CD8-positive, alpha-beta memory T cell (primary cell): ENCODE data around the gene ZNF248. TPM values are rescaled to one million over a fixed set of nuclear protein-coding genes. Genes with fewer than 3 reads are reported as not detected.

ENCODE experiments used
- CTCF ChIA-PET: fragments of 350-600 bp; sonication (Branson Sonifier 250); formaldehyde crosslinking; loops from one replicate; lab custom pipeline; 2021; ENCODE audit warnings: antibody characterized with exemption; lab: Charles Lee
- POLR2A ChIA-PET: fragments of 350-600 bp; sonication (Branson Sonifier 250); formaldehyde crosslinking; loops from one replicate; lab custom pipeline; 2021; ENCODE audit warnings: antibody characterized with exemption; lab: Charles Lee
- DNase-seq, 5 donors: peaks; one replicate each; pipeline versions ENCODE4 v3.0.0 to v3.0.0-alpha.2; 2020 to 2022; ENCODE audit warnings: mixed read lengths in 1 of 5
- H3K27ac ChIP-seq: one replicate; pipeline ENCODE4 v1.7.0; 2013; ENCODE audit warnings: low read depth, mild to moderate bottlenecking, low read length, moderate library complexity
- H3K27me3 ChIP-seq: 2 replicates; pipeline ENCODE4 v1.7.0; 2013; ENCODE audit warnings: low read length, mild to moderate bottlenecking; ENCODE audit not compliant: insufficient read depth, poor library complexity, severe bottlenecking
- H3K36me3 ChIP-seq: 2 replicates; pipeline ENCODE4 v1.7.0; 2013; ENCODE audit warnings: mild to moderate bottlenecking, low read length, moderate library complexity; ENCODE audit not compliant: insufficient read depth
- H3K4me1 ChIP-seq: 2 replicates; pipeline ENCODE4 v1.7.0; 2013; ENCODE audit warnings: mild to moderate bottlenecking, low read length, moderate library complexity; ENCODE audit not compliant: insufficient read depth
- H3K4me3 ChIP-seq: 2 replicates; pipeline ENCODE4 v1.7.0; 2013; ENCODE audit warnings: mild to moderate bottlenecking, low read length
- H3K9me3 ChIP-seq: 2 replicates; pipeline ENCODE4 v1.7.0; 2013; ENCODE audit warnings: mild to moderate bottlenecking, low read length
- H3K27ac Mint-ChIP-seq, 8 donors: one replicate each; pipeline ENCODE4 v1.8.0; 2020 to 2021; ENCODE audit warnings: mixed read lengths in 8 of 8, mild to moderate bottlenecking in 6 of 8, inconsistent platforms in 3 of 8, moderate library complexity in 3 of 8
- H3K27me3 Mint-ChIP-seq, 2 donors: one replicate each; pipeline ENCODE4 v1.8.0; 2020 to 2021; ENCODE audit warnings: mixed read lengths in 2 of 2, mild to moderate bottlenecking in 1 of 2, moderate library complexity in 1 of 2
- H3K36me3 Mint-ChIP-seq, 3 donors: one replicate each; pipeline ENCODE4 v1.8.0; 2020 to 2021; ENCODE audit warnings: mixed read lengths in 3 of 3, inconsistent platforms in 1 of 3, mild to moderate bottlenecking in 1 of 3
- H3K4me1 Mint-ChIP-seq, 3 donors: one replicate each; pipeline ENCODE4 v1.8.0; 2020 to 2021; ENCODE audit warnings: mixed read lengths in 3 of 3, inconsistent platforms in 1 of 3, mild to moderate bottlenecking in 1 of 3
- H3K4me3 Mint-ChIP-seq, 7 donors: one replicate each; pipeline ENCODE4 v1.8.0; 2020 to 2021; ENCODE audit warnings: mixed read lengths in 7 of 7, mild to moderate bottlenecking in 6 of 7, moderate library complexity in 4 of 7, inconsistent platforms in 2 of 7
- H3K9me3 Mint-ChIP-seq, 5 donors: one replicate each; pipeline ENCODE4 v1.8.0; 2020 to 2022; ENCODE audit warnings: mixed read lengths in 5 of 5, mild to moderate bottlenecking in 3 of 5, moderate library complexity in 2 of 5, inconsistent platforms in 1 of 5
- polyA plus RNA-seq: library from polyadenylated mRNA; unstranded; fragments of 300-500 nt; fragmentation: Illumina TruSeq; gene quantifications from one replicate; pipeline ENCODE4 v1.2.3, GENCODE V29; 2021
- total RNA-seq, 2 experiments: library from RNA; stranded (reverse); gene quantifications; one replicate each; pipeline ENCODE4 v1.2.3, GENCODE V29; 2021

ZNF248 gene
- total and polyA plus RNA-seq, 3 experiments from 2014 or later = 5.8 to 6.8 (median 6.0) TPM

- peaks cover 0 to 2% (median 0%) of the 10 kb centered on the region in 5 donors for H3K9me3 Mint-ChIP-seq
- H3K4me1 Mint-ChIP-seq = peaks cover 42 to 58% (median 48%) of the 10 kb centered on the region in 3 donors
- peak overlapping the region; percentile 86 to 98 (median 96) for H3K4me3 Mint-ChIP-seq
- ChIA-PET POLR2A (interaction anchor here (0.7 to 2.6 kb wide), 4 partner anchors 119 to 546 kb away, joined by 3 to 10 read pairs (median 5); partner anchors contain the start of gene ZNF33A), CTCF (interaction anchor here (1.1 to 1.4 kb wide), 2 partner anchors 118 to 120 kb away, joined by 4 read pairs; partner anchors contain the start of gene ZNF25)
- H3K4me1 ChIP-seq = peaks cover 19% of the 10 kb centered on the region
- peak overlapping the region; percentile 93 to 100 (median 96) for H3K27ac Mint-ChIP-seq
- H3K27me3 Mint-ChIP-seq = peaks cover 0 to 3% of the 10 kb centered on the region in 2 donors
- DNase-seq = peak in 4 of 5 donors; percentile 1 to 49 (median 12)
- H3K27ac ChIP-seq = peak overlapping the region; percentile 98
- H3K36me3 ChIP-seq = no peaks in the 10 kb centered on the region
- peaks cover 6 to 29% (median 12%) of the 10 kb centered on the region in 3 donors for H3K36me3 Mint-ChIP-seq
- no peaks in the 10 kb centered on the region for H3K9me3 ChIP-seq
- no peaks in the 10 kb centered on the region for H3K27me3 ChIP-seq
- H3K4me3 ChIP-seq = peak overlapping the region; percentile 93
Observed at GRCh38 chr10:37856881-37857286, 526 bp downstream of the ZNF248 start.

- DNase-seq = no peak
- Mint-ChIP-seq H3K4me3 (peak overlapping the region; percentile 39 to 76 (median 48)), H3K9me3 (peaks cover 0 to 2% (median 0%) of the 10 kb centered on the region in 5 donors), H3K27ac (peak overlapping the region in 5 of 8 donors; percentile 12 to 56 (median 48)), H3K4me1 (peaks cover 45 to 62% (median 53%) of the 10 kb centered on the region in 3 donors), H3K27me3 (peaks cover 0 to 3% of the 10 kb centered on the region in 2 donors), H3K36me3 (peaks cover 10 to 34% (median 12%) of the 10 kb centered on the region in 3 donors)
- H3K4me1 ChIP-seq = peaks cover 19% of the 10 kb centered on the region
- no peaks in the 10 kb centered on the region for H3K9me3 ChIP-seq
- ChIA-PET POLR2A (no interaction called here), CTCF (no interaction called here)
- H3K27ac ChIP-seq = no peak overlapping the region
- H3K36me3 ChIP-seq = no peaks in the 10 kb centered on the region
- no peak overlapping the region for H3K4me3 ChIP-seq
- no peaks in the 10 kb centered on the region for H3K27me3 ChIP-seq
Observed at GRCh38 chr10:37855636-37856035, 1.8 kb downstream of the ZNF248 start.

- no peak for DNase-seq
- ChIA-PET CTCF (no interaction called here), POLR2A (no interaction called here)
- H3K36me3 Mint-ChIP-seq = peaks cover 10 to 34% (median 12%) of the 10 kb centered on the region in 3 donors
- H3K9me3 Mint-ChIP-seq = peaks cover 0 to 2% (median 0%) of the 10 kb centered on the region in 5 donors
- no peaks in the 10 kb centered on the region for H3K36me3 ChIP-seq
- no peak overlapping the region for H3K4me3 ChIP-seq
- peaks cover 45 to 68% (median 53%) of the 10 kb centered on the region in 3 donors for H3K4me1 Mint-ChIP-seq
- no peaks in the 10 kb centered on the region for H3K9me3 ChIP-seq
- no peaks in the 10 kb centered on the region for H3K27me3 ChIP-seq
- peaks cover 19% of the 10 kb centered on the region for H3K4me1 ChIP-seq
- no peak overlapping the region for H3K27ac ChIP-seq
- H3K27ac Mint-ChIP-seq = peak overlapping the region in 2 of 8 donors; percentile 18 to 69
- peaks cover 0 to 3% of the 10 kb centered on the region in 2 donors for H3K27me3 Mint-ChIP-seq
- peak overlapping the region in 2 of 7 donors; percentile 16 to 76 for H3K4me3 Mint-ChIP-seq
Observed at GRCh38 chr10:37854626-37855025, 2.8 kb downstream of the ZNF248 start.

- CTCF ChIA-PET = no interaction called here
- Mint-ChIP-seq H3K36me3 (peaks cover 28 to 68% (median 62%) of the 10 kb centered on the region in 3 donors), H3K27me3 (no peaks in the 10 kb centered on the region), H3K4me3 (no peak overlapping the region), H3K9me3 (peaks cover 3 to 16% (median 8%) of the 10 kb centered on the region in 5 donors), H3K4me1 (peaks cover 14 to 23% (median 15%) of the 10 kb centered on the region in 3 donors), H3K27ac (peak overlapping the region in 1 of 8 donors; percentile 46)
- Histone ChIP-seq H3K4me1 (no peaks in the 10 kb centered on the region), H3K27me3 (no peaks in the 10 kb centered on the region), H3K27ac (no peak overlapping the region), H3K4me3 (no peak overlapping the region), H3K36me3 (no peaks in the 10 kb centered on the region), H3K9me3 (no peaks in the 10 kb centered on the region)
- no peak for DNase-seq
- POLR2A ChIA-PET = no interaction called here
Observed at GRCh38 chr10:37844644-37845043, 12.8 kb downstream of the ZNF248 start.

GRCh38 chr10:37839243-37839642 is 18.2 kb downstream of the ZNF248 start:
- Histone ChIP-seq H3K36me3 (peaks cover 15% of the 10 kb centered on the region), H3K4me3 (no peak overlapping the region), H3K4me1 (no peaks in the 10 kb centered on the region), H3K27ac (no peak overlapping the region), H3K9me3 (peaks cover 3% of the 10 kb centered on the region), H3K27me3 (no peaks in the 10 kb centered on the region)
- Mint-ChIP-seq H3K4me1 (peaks cover 9 to 14% (median 12%) of the 10 kb centered on the region in 3 donors), H3K27ac (no peak overlapping the region), H3K27me3 (no peaks in the 10 kb centered on the region), H3K9me3 (peaks cover 19 to 54% (median 33%) of the 10 kb centered on the region in 5 donors), H3K4me3 (no peak overlapping the region), H3K36me3 (peaks cover 58 to 95% (median 94%) of the 10 kb centered on the region in 3 donors)
- POLR2A ChIA-PET = interaction anchor here (0.7 kb wide), 1 partner anchor 18 kb away, joined by 3 read pairs; no protein-coding TSS in a partner anchor
- no peak for DNase-seq
- CTCF ChIA-PET = no interaction called here

GRCh38 chr10:37831495-37832333 is 25.7 kb downstream of the ZNF248 start:
- Mint-ChIP-seq H3K27me3 (no peaks in the 10 kb centered on the region), H3K4me3 (no peak overlapping the region), H3K27ac (no peak overlapping the region), H3K9me3 (peaks cover 47 to 97% (median 89%) of the 10 kb centered on the region in 5 donors), H3K4me1 (no peaks in the 10 kb centered on the region), H3K36me3 (peaks cover 73 to 100% (median 98%) of the 10 kb centered on the region in 3 donors)
- CTCF ChIA-PET = no interaction called here
- Histone ChIP-seq H3K36me3 (peaks cover 41% of the 10 kb centered on the region), H3K27ac (no peak overlapping the region), H3K9me3 (peaks cover 42% of the 10 kb centered on the region), H3K4me1 (no peaks in the 10 kb centered on the region), H3K4me3 (peak overlapping the region; percentile 11), H3K27me3 (no peaks in the 10 kb centered on the region)
- POLR2A ChIA-PET = no interaction called here
- no peak for DNase-seq

- Histone ChIP-seq H3K4me3 (no peak overlapping the region), H3K36me3 (peaks cover 17% of the 10 kb centered on the region), H3K4me1 (no peaks in the 10 kb centered on the region), H3K27me3 (no peaks in the 10 kb centered on the region), H3K9me3 (peaks cover 31% of the 10 kb centered on the region), H3K27ac (no peak overlapping the region)
- ChIA-PET CTCF (no interaction called here), POLR2A (no interaction called here)
- Mint-ChIP-seq H3K27ac (no peak overlapping the region), H3K27me3 (no peaks in the 10 kb centered on the region), H3K9me3 (peaks cover 47 to 79% (median 77%) of the 10 kb centered on the region in 5 donors), H3K4me3 (no peak overlapping the region), H3K4me1 (no peaks in the 10 kb centered on the region), H3K36me3 (peaks cover 34 to 66% (median 64%) of the 10 kb centered on the region in 3 donors)
- DNase-seq = no peak
Observed at GRCh38 chr10:37826806-37827205, 30.6 kb downstream of the ZNF248 start.

GRCh38 chr10:37821237-37821636 is 36.2 kb downstream of the ZNF248 start:
- Mint-ChIP-seq H3K9me3 (peaks cover 40 to 84% (median 73%) of the 10 kb centered on the region in 5 donors), H3K4me1 (no peaks in the 10 kb centered on the region)
- H3K9me3 ChIP-seq = peaks cover 18% of the 10 kb centered on the region

More at GRCh38 chr10:37821237-37821636, 36.2 kb downstream of the ZNF248 start:
- H3K27ac ChIP-seq = no peak overlapping the region
- peaks cover 6 to 25% (median 14%) of the 10 kb centered on the region in 3 donors for H3K36me3 Mint-ChIP-seq
- ChIA-PET CTCF (no interaction called here), POLR2A (interaction anchor here (0.6 kb wide), 1 partner anchor 18 kb away, joined by 3 read pairs; no protein-coding TSS in a partner anchor)
- no peaks in the 10 kb centered on the region for H3K4me1 ChIP-seq
- H3K4me3 Mint-ChIP-seq = no peak overlapping the region
- no peak for DNase-seq
- no peaks in the 10 kb centered on the region for H3K27me3 Mint-ChIP-seq
- H3K27me3 ChIP-seq = no peaks in the 10 kb centered on the region
- H3K4me3 ChIP-seq = no peak overlapping the region
- no peak overlapping the region for H3K27ac Mint-ChIP-seq
- no peaks in the 10 kb centered on the region for H3K36me3 ChIP-seq
